Skeletal muscle tissue (tissue), 4 donors: Measurements from ENCODE around the gene ADAMTS9. TPM values are rescaled to one million over a fixed set of nuclear protein-coding genes. Genes with fewer than 3 reads are reported as not detected.

Experiments used
- H3K27ac ChIP-seq: one replicate; pipeline ENCODE4 v1.7.0; 2013; ENCODE audit warnings: mild to moderate bottlenecking, low read depth, low read length, inconsistent platforms
- H3K27me3 ChIP-seq, 3 donors: one replicate each; pipeline ENCODE4 v1.7.0; 2013; ENCODE audit warnings: low read length in 3 of 3; ENCODE audit not compliant: control insufficient read depth in 3 of 3, insufficient read depth in 3 of 3
- H3K36me3 ChIP-seq, 3 donors: one replicate each; pipeline ENCODE4 v1.7.0; 2013; ENCODE audit warnings: low read length in 3 of 3; ENCODE audit not compliant: control insufficient read depth in 3 of 3, insufficient read depth in 3 of 3
- H3K4me1 ChIP-seq, 3 donors: one replicate each; pipeline ENCODE4 v1.7.0; 2013; ENCODE audit warnings: low read length in 3 of 3, mild to moderate bottlenecking in 3 of 3; ENCODE audit not compliant: control insufficient read depth in 3 of 3, insufficient read depth in 3 of 3
- H3K4me3 ChIP-seq, 3 donors: one replicate each; pipeline ENCODE4 v1.7.0; 2013; ENCODE audit warnings: low read length in 3 of 3
- H3K9ac ChIP-seq, 3 donors: one replicate each; pipeline ENCODE4 v1.7.0; 2013; ENCODE audit warnings: low read length in 3 of 3, mild to moderate bottlenecking in 3 of 3, moderate library complexity in 2 of 3, low read depth in 1 of 3
- H3K9me3 ChIP-seq, 3 donors: one replicate each; pipeline ENCODE4 v1.7.0; 2013; ENCODE audit warnings: low read length in 3 of 3; ENCODE audit not compliant: control insufficient read depth in 3 of 3
- total RNA-seq: library from RNA; depleted of rRNA; stranded (reverse); fragments of >200 nt; gene quantifications from one replicate; pipeline ENCODE4 v1.2.3, GENCODE V29; 2014
- donor health status: Osteomylitis.

ADAMTS9 gene, protein sequence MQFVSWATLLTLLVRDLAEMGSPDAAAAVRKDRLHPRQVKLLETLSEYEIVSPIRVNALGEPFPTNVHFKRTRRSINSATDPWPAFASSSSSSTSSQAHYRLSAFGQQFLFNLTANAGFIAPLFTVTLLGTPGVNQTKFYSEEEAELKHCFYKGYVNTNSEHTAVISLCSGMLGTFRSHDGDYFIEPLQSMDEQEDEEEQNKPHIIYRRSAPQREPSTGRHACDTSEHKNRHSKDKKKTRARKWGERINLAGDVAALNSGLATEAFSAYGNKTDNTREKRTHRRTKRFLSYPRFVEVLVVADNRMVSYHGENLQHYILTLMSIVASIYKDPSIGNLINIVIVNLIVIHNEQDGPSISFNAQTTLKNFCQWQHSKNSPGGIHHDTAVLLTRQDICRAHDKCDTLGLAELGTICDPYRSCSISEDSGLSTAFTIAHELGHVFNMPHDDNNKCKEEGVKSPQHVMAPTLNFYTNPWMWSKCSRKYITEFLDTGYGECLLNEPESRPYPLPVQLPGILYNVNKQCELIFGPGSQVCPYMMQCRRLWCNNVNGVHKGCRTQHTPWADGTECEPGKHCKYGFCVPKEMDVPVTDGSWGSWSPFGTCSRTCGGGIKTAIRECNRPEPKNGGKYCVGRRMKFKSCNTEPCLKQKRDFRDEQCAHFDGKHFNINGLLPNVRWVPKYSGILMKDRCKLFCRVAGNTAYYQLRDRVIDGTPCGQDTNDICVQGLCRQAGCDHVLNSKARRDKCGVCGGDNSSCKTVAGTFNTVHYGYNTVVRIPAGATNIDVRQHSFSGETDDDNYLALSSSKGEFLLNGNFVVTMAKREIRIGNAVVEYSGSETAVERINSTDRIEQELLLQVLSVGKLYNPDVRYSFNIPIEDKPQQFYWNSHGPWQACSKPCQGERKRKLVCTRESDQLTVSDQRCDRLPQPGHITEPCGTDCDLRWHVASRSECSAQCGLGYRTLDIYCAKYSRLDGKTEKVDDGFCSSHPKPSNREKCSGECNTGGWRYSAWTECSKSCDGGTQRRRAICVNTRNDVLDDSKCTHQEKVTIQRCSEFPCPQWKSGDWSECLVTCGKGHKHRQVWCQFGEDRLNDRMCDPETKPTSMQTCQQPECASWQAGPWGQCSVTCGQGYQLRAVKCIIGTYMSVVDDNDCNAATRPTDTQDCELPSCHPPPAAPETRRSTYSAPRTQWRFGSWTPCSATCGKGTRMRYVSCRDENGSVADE (N-terminal part only)
- 106 TPM for total RNA-seq

DNA sequence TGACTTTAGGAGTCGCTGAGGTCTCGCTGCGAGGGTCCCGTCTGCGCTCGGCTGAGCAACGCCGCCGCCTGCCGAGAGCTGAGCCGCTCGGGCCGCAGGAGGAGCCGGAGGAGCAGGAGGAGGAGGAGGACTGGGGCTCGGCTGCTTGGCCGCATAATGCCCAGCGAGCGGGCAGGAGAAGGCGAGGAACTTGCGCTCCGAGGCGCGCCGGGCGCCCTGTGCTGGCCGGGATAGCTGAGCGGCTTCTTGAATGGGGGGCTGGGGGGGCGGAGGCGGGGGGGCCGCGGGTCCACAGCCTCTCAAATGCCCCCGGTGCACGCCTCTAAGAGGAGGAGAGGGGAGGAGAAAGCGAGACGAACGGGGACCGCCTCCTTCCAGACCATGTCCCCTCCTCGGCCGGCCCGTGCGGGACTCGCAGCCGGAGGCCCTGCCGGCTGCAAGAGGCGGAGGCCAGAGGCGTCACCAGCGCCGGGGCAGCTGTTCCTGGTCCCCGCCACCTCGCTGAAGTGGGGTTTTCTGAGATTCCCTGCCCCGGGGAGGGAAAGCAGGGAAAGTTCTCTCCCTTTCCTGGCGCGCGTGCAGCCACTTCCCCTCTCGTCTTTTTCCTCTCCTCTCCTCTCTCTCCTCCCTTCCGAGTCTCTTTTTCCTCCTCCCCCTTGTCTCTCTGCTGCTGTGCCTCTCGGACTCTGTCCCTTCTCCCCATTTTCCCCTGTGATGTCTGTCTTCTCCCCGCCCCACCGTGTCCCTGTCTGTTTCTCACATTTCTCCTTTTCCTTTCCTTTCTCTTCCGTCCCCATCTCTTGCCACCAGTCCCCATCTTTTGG, at the start of gene ADAMTS9:
TSS of gene ADAMTS9 (minus strand) at position 220 of the 824 bp plus-strand sequence. CDS start 343 bp downstream, outside the sequence.
- Histone ChIP-seq H3K27me3 (no peaks in the 10 kb centered on the region), H3K4me1 (peaks cover 12 to 19% (median 13%) of the 10 kb centered on the region in 3 donors), H3K36me3 (no peaks in the 10 kb centered on the region), H3K9ac (peak within 1 kb of the TSS; percentile 96 to 98 (median 98)), H3K9me3 (no peaks in the 10 kb centered on the region), H3K4me3 (peak within 1 kb of the TSS; percentile 94 to 98 (median 95)), H3K27ac (peak within 1 kb of the TSS; percentile 96)

- Histone ChIP-seq H3K36me3 (no peaks in the 10 kb centered on the region), H3K4me3 (no peak overlapping the region), H3K9me3 (no peaks in the 10 kb centered on the region), H3K4me1 (peaks cover 11 to 16% (median 12%) of the 10 kb centered on the region in 3 donors), H3K27me3 (no peaks in the 10 kb centered on the region), H3K9ac (no peak overlapping the region), H3K27ac (no peak overlapping the region)
Observed at GRCh38 chr3:64732576-64732975, 44.8 kb upstream of the ADAMTS9 start.

- H3K9me3 ChIP-seq, result no peaks in the 10 kb centered on the region
- H3K9ac ChIP-seq, result no peak overlapping the region
- H3K4me3 ChIP-seq, result no peak overlapping the region
- no peaks in the 10 kb centered on the region for H3K27me3 ChIP-seq
- no peaks in the 10 kb centered on the region for H3K36me3 ChIP-seq
- H3K27ac ChIP-seq, result no peak overlapping the region
- peaks cover 11 to 16% (median 12%) of the 10 kb centered on the region in 3 donors for H3K4me1 ChIP-seq
Observed at GRCh38 chr3:64730681-64731080, 42.9 kb upstream of the ADAMTS9 start.

DNA sequence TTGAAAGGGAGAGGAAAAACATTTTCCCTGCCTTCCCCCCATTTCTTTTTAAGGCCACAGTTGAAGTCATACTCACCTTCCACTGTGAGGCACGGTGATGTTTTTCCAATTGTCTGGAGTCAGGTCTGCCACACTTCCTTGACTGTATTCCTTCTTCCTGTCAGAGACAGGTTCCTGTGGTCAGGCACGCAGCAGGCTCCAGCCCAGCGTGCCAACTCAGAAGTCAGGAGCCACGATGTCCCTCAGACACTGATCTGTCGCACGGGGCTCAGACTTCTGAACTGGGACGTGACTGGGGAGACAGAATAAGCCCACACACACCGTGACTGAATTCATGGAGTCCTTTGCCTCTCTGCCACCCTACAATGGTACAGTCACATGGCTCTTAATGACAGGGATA, 41.2 kb upstream of the ADAMTS9 start:
- Histone ChIP-seq H3K9me3 (no peaks in the 10 kb centered on the region), H3K4me3 (peak overlapping the region in 2 of 3 donors; percentile 13 to 15), H3K27ac (peak overlapping the region; percentile 8), H3K27me3 (no peaks in the 10 kb centered on the region), H3K4me1 (peaks cover 11 to 16% (median 12%) of the 10 kb centered on the region in 3 donors), H3K36me3 (no peaks in the 10 kb centered on the region), H3K9ac (peak overlapping the region in 1 of 3 donors; percentile 0)

DNA sequence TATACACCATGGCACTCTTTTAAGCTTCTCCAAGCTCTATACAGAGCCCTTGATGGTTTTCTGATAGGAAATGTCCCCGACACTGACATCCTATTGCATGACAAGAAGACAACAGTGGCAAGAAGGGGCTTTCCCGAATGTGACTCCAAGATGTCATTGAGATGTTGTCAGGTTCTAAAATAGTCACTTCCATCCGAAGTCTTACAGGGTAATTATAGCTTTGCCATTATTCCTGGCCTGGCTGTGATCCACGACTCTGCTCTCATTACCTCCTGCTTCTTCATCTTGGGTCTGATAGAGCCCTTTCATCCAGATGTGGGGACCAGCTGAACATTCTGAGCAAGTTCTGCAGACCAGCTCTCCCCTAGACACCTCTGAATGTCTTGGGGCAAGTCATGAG, 40.6 kb upstream of the ADAMTS9 start:
- Histone ChIP-seq H3K27ac (peak overlapping the region; percentile 49), H3K9me3 (no peaks in the 10 kb centered on the region), H3K4me1 (peaks cover 11 to 16% (median 12%) of the 10 kb centered on the region in 3 donors), H3K9ac (no peak overlapping the region), H3K27me3 (no peaks in the 10 kb centered on the region), H3K36me3 (no peaks in the 10 kb centered on the region), H3K4me3 (peak overlapping the region in 1 of 3 donors; percentile 49)

DNA sequence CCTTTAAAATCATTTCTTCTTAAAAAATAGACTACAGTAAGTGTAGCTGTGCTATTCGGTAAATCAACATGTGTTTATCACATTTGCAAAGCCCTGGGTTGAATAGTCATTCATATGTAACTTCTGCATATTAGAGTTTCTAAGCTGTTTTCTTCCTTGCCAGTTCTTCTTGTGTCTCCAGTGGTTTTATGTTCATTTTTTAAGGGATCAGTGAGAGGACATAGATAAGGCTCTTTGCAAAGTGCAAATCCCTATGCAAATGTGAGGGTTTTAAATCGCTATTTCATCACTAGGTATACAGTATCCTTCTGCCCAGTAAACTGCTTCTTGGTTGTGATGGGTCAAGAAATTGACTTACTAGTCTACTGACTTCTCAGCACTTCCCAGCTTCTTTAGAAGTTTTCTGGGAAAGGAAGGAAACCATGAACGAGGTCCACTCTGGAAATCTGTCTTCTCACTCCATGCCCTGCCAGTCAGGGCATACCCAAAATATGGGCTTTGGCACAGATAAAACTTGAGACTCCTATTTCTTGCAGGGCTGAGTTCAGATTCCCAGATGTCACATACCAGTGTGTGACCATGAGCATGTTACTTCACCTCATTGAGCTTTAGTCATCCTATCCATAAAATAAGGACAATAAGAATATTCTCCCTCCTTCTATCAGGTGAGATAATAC, 38.8 kb upstream of the ADAMTS9 start:
- Histone ChIP-seq H3K27me3 (no peaks in the 10 kb centered on the region), H3K27ac (no peak overlapping the region), H3K4me1 (peaks cover 11 to 16% (median 12%) of the 10 kb centered on the region in 3 donors), H3K4me3 (no peak overlapping the region), H3K36me3 (no peaks in the 10 kb centered on the region), H3K9me3 (no peaks in the 10 kb centered on the region), H3K9ac (no peak overlapping the region)

GRCh38 chr3:64718976-64719375, 31.2 kb upstream of the ADAMTS9 start:
- H3K36me3 ChIP-seq, result no peaks in the 10 kb centered on the region
- no peak overlapping the region for H3K4me3 ChIP-seq
- H3K9ac ChIP-seq, result no peak overlapping the region
- no peaks in the 10 kb centered on the region for H3K9me3 ChIP-seq
- H3K27me3 ChIP-seq, result no peaks in the 10 kb centered on the region
- no peak overlapping the region for H3K27ac ChIP-seq
- peaks cover 3 to 18% (median 11%) of the 10 kb centered on the region in 3 donors for H3K4me1 ChIP-seq

GRCh38 chr3:64717872-64718613, 30.2 kb upstream of the ADAMTS9 start:
- Histone ChIP-seq H3K9me3 (no peaks in the 10 kb centered on the region), H3K36me3 (no peaks in the 10 kb centered on the region), H3K27me3 (no peaks in the 10 kb centered on the region), H3K4me1 (peaks cover 3 to 18% (median 11%) of the 10 kb centered on the region in 3 donors), H3K4me3 (no peak overlapping the region), H3K27ac (no peak overlapping the region), H3K9ac (no peak overlapping the region)
